GM12872 (cell line): ENCODE measurements around the gene LARP6.

ENCODE experiments used
- CTCF ChIP-seq: IDR thresholded peaks from 3 replicates; pipeline ENCODE4 v1.5.1; 2011; ENCODE audit warnings: low read depth, mild to moderate bottlenecking, low read length, moderate library complexity; ENCODE audit not compliant: insufficient read depth

LARP6 gene

DNA sequence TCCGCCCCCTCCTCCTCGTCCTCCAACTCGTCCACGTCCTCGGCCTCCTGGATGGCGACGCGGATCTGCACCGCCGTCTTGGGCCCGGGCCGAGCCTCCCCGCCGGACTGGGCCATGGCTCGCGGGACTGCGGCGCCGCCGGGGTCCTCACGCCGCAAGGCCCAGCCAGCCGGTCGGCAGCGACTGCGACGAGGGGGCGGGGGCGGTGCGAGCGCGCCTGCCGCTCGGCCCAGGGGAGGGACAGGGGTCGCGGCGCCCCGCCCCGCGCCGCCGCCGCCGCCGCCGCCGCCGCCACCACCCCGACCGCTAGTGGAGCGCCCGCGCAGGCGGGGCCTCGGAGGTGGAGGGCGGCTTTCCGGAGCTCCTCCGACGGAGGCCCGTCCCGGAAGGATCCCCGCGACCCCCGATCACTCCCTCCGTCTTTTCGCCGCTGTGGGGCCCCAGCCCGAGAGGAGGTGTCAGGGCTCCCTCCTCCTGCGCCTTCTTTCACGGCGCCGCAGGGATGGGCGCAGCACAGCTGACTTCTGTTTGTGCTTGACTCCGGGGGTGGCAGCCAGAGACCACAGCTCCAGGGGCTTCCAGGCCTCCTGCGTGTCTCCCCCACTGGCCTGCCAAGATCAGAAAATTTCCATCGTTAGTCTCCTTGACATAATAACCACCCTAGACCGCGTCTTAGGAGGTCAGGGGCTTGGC lies at the start of gene LARP6:
LARP6 (minus strand) TSS at position 185 of the 693 bp plus-strand sequence; CDS start at position 116, 69 bp downstream.
- no peak for TF ChIP-seq CTCF

GRCh38 chr15:70902107-70902506 lies 48.1 kb upstream of the LARP6 start:
- no peak for TF ChIP-seq CTCF

DNA sequence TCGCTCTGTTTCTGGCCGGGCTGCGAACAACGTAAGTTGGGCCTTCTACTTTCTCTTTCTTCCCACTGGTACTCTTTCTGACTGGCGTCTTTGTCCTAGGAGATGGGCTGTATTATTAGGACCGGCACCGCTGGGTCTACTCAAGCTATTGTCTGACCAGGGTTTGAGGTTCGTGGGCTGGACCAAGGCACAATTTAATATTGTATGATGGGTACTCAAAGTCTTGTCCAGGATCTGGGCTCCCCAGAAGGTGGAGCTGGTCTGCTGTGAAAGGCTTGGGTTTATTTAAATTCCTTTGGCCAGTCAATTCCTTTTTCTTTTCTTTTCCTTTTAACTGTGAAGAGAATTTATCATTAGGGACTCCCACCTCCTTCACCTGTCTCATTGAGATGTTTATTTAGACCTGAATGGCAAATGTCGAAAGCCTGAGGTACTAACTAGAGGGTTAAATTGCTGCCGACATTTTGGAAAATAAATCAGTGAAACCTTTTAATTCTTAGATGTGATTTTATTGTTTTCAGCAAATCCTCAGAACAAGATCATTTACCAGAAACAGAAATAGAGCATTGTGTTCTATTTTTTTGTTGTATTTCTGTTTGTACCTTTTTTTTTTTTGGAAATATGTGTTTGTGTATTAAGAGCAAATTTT lies 39.1 kb upstream of the LARP6 start:
- peak; percentile 36; the same call in 2 of the 3 replicates for TF ChIP-seq CTCF

DNA sequence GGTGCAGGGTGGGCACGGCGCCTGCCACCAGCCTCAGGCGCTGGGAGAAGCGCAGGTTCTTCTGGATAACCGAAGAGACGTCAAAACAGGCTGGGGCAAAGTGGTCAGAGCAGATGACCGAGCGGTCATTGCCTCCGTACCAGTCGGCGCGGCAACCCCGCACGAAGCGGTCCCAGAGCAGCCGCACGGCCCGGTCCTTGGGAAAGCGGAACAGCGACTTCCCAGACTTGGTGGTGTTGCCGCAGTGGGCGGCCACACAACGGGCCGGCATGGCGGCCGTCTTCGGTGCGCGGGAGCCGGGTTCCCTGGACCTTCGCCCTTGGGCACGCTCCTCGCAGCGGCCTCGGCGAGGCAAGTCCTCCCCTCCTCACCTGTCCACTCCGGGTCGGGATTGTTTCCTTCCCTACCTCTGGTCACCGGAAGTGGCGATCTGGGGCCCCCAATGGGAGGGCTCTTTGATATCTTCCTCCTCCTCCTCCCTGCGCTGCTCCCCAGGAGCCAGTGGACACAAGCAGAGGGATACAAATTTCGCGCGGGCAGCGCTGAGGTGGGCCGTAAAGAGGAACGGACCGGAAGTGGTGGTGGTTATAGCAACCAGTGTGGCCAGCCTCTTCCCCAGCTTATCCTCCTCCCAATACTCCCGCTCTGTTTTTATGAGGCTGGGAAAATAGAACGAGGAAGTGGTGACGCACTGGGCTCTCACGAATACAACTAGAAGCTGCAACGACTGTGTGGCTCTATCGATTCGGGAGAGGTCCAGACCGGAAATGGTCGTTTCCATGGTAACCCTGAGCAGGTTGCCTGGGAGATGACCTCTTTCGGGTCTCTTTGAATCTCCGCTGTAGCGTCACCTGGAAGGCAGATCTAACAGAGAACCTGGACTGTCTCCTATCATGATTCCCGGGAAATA lies 38.3 kb upstream of the LARP6 start, which contains the start of the genes LRRC49 and THAP10:
LRRC49 (plus strand) TSS at position 825 of the 910 bp plus-strand sequence; CDS start at position 894, 69 bp downstream.
THAP10 (minus strand) TSS at position 432 of the 910 bp plus-strand sequence; CDS start at position 271, 161 bp downstream.
- no peak for TF ChIP-seq CTCF

GRCh38 chr15:70882361-70882760 lies 28.4 kb upstream of the LARP6 start:
- no peak for TF ChIP-seq CTCF

DNA sequence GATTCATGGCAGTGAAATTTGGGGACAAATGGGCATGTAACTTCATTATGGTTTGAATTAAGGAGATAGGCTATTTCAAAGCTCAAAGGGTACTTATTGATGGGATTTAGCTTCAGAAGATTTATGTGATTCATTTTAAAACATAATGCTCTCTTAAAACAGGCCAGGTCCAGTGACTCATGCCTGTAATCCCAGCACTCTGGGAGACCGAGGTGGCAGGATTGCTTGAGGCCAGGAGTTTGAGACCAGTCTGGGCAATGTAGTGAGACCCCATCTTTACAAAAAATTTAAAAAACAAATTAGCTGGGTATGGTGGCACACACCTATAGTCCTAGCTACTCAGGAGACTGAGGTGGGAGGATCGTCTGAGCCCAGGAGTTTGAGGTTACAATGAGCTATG lies 26.8 kb upstream of the LARP6 start:
- no peak for TF ChIP-seq CTCF

DNA sequence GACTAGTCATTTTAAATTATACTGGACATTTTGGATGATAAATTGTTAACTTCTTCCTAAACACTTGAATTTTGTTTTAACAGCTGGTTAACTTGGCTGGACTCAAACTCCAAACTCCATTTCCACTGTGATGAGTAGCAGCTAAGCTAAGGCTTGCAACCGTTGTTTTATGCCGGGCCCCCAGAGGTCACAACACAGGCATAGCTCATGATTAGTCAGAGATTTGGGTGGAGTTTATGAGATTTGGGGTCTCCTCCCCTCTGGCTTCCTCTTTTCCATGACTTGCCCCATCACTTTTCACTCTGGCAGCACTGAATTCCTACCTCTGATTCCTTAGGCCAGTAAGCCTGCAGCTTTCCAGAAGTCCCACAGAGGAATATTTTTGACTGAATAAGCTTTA lies 25.4 kb upstream of the LARP6 start:
- no peak for TF ChIP-seq CTCF
